ENCODE data around the gene SPNS3. TPM values are rescaled to one million over a fixed set of nuclear protein-coding genes. Genes with fewer than 3 reads are reported as not detected.

The SPNS3 gene
- total RNA-seq, 1 experiment from 2014 or later: 15.9 TPM

DNA sequence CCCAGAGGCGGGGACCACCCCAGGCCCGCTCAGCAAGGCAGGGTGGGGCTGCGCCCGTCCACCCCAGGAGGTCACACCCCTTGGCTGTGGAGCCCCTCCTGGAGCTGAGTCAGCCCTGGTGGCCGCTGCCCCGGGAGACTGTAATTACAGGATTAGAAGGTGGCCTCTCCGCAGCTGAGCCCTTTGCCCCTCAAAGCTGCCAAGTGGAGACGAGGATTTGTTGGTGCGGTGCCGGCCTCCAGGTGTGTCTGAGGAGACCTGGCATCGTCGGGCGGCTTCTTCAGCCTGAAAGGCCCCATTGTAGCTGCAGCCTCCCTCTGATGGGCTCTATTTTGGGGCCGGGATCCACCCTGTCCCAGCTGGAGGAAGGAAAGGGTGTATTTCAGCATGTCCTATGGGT lies 42.3 kb downstream of the SPNS3 start:
- Histone ChIP-seq H3K9me3 (ENCODE audit: insufficient read depth, low read depth) (no peaks in the 10 kb centered on the region), H4K20me1 (ENCODE audit: insufficient read depth) (no peaks in the 10 kb centered on the region), H2AFZ (no peak overlapping the region; the same call in 1 of the 2 replicates), H3K4me2 (peak overlapping the region; percentile 87), H3K4me3 (peak overlapping the region; percentile 49; the same call in 1 of the 2 replicates), H3F3A (ENCODE audit: insufficient read depth, low read depth) (peaks cover 40% of the 10 kb centered on the region), H3K4me1 (replicated peaks; ENCODE audit: insufficient read depth) (peaks cover 64% of the 10 kb centered on the region), H3K9me2 (ENCODE audit: insufficient read depth) (no peaks in the 10 kb centered on the region), H3K36me3 (ENCODE audit: low read depth) (no peaks in the 10 kb centered on the region), H3K27ac (peak overlapping the region; percentile 93), H3K27me3 (ENCODE audit: insufficient read depth, low read depth) (no peaks in the 10 kb centered on the region), H3K79me2 (ENCODE audit: low read depth) (peaks cover 3% of the 10 kb centered on the region)
- peak; percentile 75 to 84 for DNase-seq
- CTCF ChIA-PET: interaction anchor here (0.8 to 1.1 kb wide), 2 partner anchors 15 to 91 kb away, joined by 3 to 4 read pairs; no protein-coding TSS in a partner anchor
- POLR2A ChIA-PET (ENCODE audit: unreplicated experiment): interaction anchor here (0.5 to 1.2 kb wide), 3 partner anchors 14 to 583 kb away, joined by 3 to 6 read pairs (median 5); partner anchors contain the start of gene CAMKK1
- no TSS peak for BruUV-seq (replicated peaks)
- intact Hi-C loops (cut with micrococcal nuclease; ENCODE audit: unreplicated experiment): loop anchor here (1.0 to 2.0 kb wide), 5 partner anchors 31 to 79 kb away; partner anchors contain the start of gene MYBBP1A
- TF ChIP-seq, protein P1, sequence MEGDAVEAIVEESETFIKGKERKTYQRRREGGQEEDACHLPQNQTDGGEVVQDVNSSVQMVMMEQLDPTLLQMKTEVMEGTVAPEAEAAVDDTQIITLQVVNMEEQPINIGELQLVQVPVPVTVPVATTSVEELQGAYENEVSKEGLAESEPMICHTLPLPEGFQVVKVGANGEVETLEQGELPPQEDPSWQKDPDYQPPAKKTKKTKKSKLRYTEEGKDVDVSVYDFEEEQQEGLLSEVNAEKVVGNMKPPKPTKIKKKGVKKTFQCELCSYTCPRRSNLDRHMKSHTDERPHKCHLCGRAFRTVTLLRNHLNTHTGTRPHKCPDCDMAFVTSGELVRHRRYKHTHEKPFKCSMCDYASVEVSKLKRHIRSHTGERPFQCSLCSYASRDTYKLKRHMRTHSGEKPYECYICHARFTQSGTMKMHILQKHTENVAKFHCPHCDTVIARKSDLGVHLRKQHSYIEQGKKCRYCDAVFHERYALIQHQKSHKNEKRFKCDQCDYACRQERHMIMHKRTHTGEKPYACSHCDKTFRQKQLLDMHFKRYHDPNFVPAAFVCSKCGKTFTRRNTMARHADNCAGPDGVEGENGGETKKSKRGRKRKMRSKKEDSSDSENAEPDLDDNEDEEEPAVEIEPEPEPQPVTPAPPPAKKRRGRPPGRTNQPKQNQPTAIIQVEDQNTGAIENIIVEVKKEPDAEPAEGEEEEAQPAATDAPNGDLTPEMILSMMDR (conservative IDR thresholded peaks at IDR 0.05): no peak
- no peak for TF ChIP-seq EZH2 (IDR thresholded peaks at IDR 0.05; ENCODE audit: low read depth)

DNA sequence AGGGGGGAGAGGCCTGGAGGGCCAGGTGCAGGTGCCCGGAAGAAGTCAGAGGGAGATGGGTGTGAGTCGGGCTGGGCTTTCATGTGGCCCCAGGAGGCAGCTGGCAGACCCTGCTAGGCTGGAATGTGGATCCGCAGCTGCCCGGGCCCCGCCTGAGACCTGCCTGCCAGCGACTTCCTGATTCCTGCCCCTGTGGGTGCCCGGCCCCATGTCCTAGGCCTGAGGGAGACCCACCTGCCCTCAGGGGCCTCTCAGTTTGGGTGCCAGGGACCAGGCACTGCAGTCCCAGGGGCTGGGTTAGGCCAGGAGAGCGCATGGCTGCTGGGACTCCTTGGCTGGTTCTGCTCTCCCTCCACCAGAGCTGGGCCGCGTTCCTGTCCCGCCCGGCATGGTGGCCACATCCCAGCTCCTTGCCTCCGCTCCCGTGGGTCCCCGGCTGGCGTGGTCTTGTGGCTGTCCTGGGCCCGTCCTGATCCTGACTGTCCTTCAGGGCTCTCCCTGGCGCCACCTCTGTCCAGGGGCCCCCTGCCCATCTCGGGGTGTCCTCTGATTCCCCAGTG lies 42.9 kb downstream of the SPNS3 start:
- Histone ChIP-seq H4K20me1 (ENCODE audit: insufficient read depth) (no peaks in the 10 kb centered on the region), H3K36me3 (ENCODE audit: low read depth) (no peaks in the 10 kb centered on the region), H3K4me3 (peak overlapping the region; percentile 49; the same call in 1 of the 2 replicates), H3K27ac (peak overlapping the region; percentile 93), H3K9me3 (ENCODE audit: insufficient read depth, low read depth) (no peaks in the 10 kb centered on the region), H2AFZ (no peak overlapping the region; the same call in 1 of the 2 replicates), H3K9me2 (ENCODE audit: insufficient read depth) (no peaks in the 10 kb centered on the region), H3K79me2 (ENCODE audit: low read depth) (peaks cover 9% of the 10 kb centered on the region), H3K4me1 (replicated peaks; ENCODE audit: insufficient read depth) (peaks cover 70% of the 10 kb centered on the region), H3K4me2 (peak overlapping the region; percentile 87), H3K27me3 (ENCODE audit: insufficient read depth, low read depth) (no peaks in the 10 kb centered on the region), H3F3A (ENCODE audit: insufficient read depth, low read depth) (peaks cover 46% of the 10 kb centered on the region)
- TF ChIP-seq, protein P1 (conservative IDR thresholded peaks at IDR 0.05): no peak
- TF ChIP-seq EZH2 (IDR thresholded peaks at IDR 0.05; ENCODE audit: low read depth): no peak
- CTCF ChIA-PET: interaction anchor here (0.6 to 1.1 kb wide), 5 partner anchors 14 to 190 kb away, joined by 3 to 12 read pairs (median 4); no protein-coding TSS in a partner anchor
- BruUV-seq (replicated peaks): TSS peak; percentile 63
- peak; percentile 92 to 96 for DNase-seq
- POLR2A ChIA-PET (ENCODE audit: unreplicated experiment): interaction anchor here (0.5 to 1.2 kb wide), 5 partner anchors 13 to 467 kb away, joined by 3 to 6 read pairs (median 5); no protein-coding TSS in a partner anchor
- intact Hi-C loops (cut with micrococcal nuclease; ENCODE audit: unreplicated experiment): loop anchor here (1.0 to 2.0 kb wide), 5 partner anchors 31 to 78 kb away; partner anchors contain the start of gene MYBBP1A

DNA sequence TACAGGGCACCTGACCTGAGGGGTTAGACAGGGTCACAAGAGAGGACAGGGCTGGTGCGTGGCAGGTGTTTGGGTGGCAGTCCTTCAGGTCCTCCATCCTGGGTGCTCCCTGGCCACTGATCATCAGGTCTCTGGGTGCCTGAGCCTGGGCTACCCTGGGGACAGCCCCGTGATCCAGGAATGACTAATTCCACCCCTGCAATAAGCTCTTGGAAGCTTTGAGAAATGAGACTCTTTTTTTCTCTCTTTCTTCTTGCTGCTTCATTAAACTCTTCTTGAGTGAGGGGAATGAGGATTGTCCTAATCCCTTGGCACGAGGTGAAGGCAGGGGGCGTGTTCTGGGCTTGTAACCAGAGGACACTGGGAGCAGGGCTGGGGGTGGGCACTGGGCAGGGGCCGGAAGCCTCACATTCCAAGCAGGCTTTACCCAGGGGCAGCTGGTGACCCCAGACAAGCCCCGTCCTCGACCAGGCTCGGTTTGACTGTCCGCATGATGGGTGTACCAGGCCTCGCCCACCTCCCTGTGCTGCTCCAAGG lies 43.6 kb downstream of the SPNS3 start:
- Histone ChIP-seq H3K79me2 (ENCODE audit: low read depth) (peaks cover 16% of the 10 kb centered on the region), H3K27me3 (ENCODE audit: insufficient read depth, low read depth) (no peaks in the 10 kb centered on the region), H3K4me3 (peak overlapping the region; percentile 49; the same call in 1 of the 2 replicates), H3K9me2 (ENCODE audit: insufficient read depth) (no peaks in the 10 kb centered on the region), H3K4me2 (peak overlapping the region; percentile 87), H3K9me3 (ENCODE audit: insufficient read depth, low read depth) (no peaks in the 10 kb centered on the region), H2AFZ (peak overlapping the region; percentile 55; the same call in 1 of the 2 replicates), H3K4me1 (replicated peaks; ENCODE audit: insufficient read depth) (peaks cover 77% of the 10 kb centered on the region), H4K20me1 (ENCODE audit: insufficient read depth) (no peaks in the 10 kb centered on the region), H3K27ac (peak overlapping the region; percentile 93), H3F3A (ENCODE audit: insufficient read depth, low read depth) (peaks cover 51% of the 10 kb centered on the region), H3K36me3 (ENCODE audit: low read depth) (no peaks in the 10 kb centered on the region)
- intact Hi-C loops (cut with micrococcal nuclease; ENCODE audit: unreplicated experiment): loop anchor here (2.0 kb wide), 2 partner anchors 57 to 77 kb away; partner anchors contain the start of gene MYBBP1A
- TF ChIP-seq EZH2 (IDR thresholded peaks at IDR 0.05; ENCODE audit: low read depth): no peak
- TF ChIP-seq, protein P1 (conservative IDR thresholded peaks at IDR 0.05): no peak
- CTCF ChIA-PET: interaction anchor here (0.7 kb wide), 1 partner anchor 54 kb away, joined by 12 read pairs; no protein-coding TSS in a partner anchor
- POLR2A ChIA-PET (ENCODE audit: unreplicated experiment): interaction anchor here (0.5 to 0.8 kb wide), 3 partner anchors 20 to 42 kb away, joined by 4 to 5 read pairs (median 4); no protein-coding TSS in a partner anchor
- DNase-seq: peak; percentile 73 to 83
- BruUV-seq (replicated peaks): no TSS peak
